BLaER1 (cell line): ENCODE measurements around the gene FAM168B.

ENCODE experiments used
- H3K27ac ChIP-seq: shearing (Covaris generic); formaldehyde crosslinking; 2 replicates; pipeline ENCODE4 v1.8.1; 2022
- H3K27me3 ChIP-seq: shearing (Covaris generic); formaldehyde crosslinking; 2 replicates; pipeline ENCODE4 v1.8.1; 2022
- H3K36me3 ChIP-seq: shearing (Covaris generic); formaldehyde crosslinking; 2 replicates; pipeline ENCODE4 v1.8.1; 2022
- H3K4me1 ChIP-seq: shearing (Covaris generic); formaldehyde crosslinking; 2 replicates; pipeline ENCODE4 v1.8.1; 2022
- H3K4me2 ChIP-seq: shearing (Covaris generic); formaldehyde crosslinking; 2 replicates; pipeline ENCODE4 v1.8.1; 2022
- H3K4me3 ChIP-seq: shearing (Covaris generic); formaldehyde crosslinking; 2 replicates; pipeline ENCODE4 v1.8.1; 2022
- H3K9ac ChIP-seq: shearing (Covaris generic); formaldehyde crosslinking; 2 replicates; pipeline ENCODE4 v1.8.1; 2022
- H3K9me3 ChIP-seq: shearing (Covaris generic); formaldehyde crosslinking; 2 replicates; pipeline ENCODE4 v1.8.1; 2022
- H4K20me1 ChIP-seq: shearing (Covaris generic); formaldehyde crosslinking; 2 replicates; pipeline ENCODE4 v1.8.1; 2022
- Cebpa-rat ChIP-seq: shearing (Covaris generic); IDR thresholded peaks from 2 replicates; pipeline ENCODE4 v1.8.1; 2022

The FAM168B gene, protein sequence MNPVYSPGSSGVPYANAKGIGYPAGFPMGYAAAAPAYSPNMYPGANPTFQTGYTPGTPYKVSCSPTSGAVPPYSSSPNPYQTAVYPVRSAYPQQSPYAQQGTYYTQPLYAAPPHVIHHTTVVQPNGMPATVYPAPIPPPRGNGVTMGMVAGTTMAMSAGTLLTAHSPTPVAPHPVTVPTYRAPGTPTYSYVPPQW

DNA sequence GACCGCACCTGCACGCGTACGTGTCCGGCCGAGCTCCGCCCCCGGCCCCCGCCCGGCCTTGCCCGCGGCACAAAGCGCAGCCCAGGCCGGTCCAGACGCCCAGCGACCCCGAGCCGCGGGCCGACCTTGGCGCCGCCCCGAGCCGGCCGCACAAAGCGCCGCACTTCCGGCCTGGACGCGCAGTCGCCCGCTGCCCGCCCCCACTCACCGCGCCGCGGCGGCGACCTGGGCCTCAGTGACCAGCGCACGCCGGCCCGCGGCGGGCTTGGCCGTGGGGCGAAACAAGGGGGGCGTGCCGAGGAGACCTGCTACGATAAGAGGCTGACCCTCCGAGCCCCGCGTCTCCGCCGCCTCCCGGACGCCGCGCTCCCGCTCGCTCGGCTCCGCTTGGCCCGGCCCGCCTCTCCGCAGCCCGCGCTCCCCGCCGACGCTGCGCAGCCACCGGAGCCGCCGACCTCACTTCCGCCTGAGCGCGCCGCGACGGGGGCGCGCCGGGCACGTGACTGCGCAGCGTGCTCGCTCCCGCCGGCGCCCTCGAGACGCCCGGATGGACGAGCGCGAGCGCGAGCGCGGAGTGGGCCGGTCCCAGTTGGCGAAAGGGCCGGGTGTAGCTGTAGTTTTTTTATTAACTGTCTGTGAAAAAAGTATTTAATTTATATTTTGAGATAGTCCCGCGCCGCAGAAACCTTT lies at the start of gene FAM168B:
TSS of gene FAM168B (minus strand) at position 455 of the 690 bp plus-strand sequence. CDS start 10,814 bp downstream, outside the sequence.
- Histone ChIP-seq H3K9me3 (no peaks in the 10 kb centered on the region), H3K27me3 (no peaks in the 10 kb centered on the region), H3K4me3 (peak within 1 kb of the TSS; percentile 100), H3K27ac (peak within 1 kb of the TSS; percentile 99), H4K20me1 (peaks cover 50% of the 10 kb centered on the region), H3K9ac (peak within 1 kb of the TSS; percentile 98), H3K4me2 (peak within 1 kb of the TSS; percentile 78), H3K4me1 (peaks cover 19% of the 10 kb centered on the region), H3K36me3 (peaks cover 34% of the 10 kb centered on the region)
- TF ChIP-seq Cebpa-rat, result no peak

DNA sequence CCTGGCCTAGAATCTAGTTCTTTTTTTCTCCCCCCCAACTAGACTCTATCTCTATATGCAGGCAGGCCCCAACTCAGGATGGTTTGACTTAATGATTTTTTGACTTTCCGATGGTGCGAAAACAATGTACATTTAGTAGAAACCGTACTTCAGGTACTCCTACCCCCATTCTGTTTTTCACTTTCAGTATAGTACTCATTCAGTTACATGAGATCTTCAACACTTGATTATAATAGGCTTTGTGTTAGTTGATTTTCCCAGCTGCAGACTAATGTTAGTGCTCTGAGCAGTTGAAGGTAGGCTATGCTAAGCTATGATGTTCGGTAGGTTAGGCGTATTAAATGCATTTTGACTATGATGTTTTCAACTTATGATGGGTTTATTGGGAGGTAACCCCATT lies 49.6 kb upstream of the FAM168B start:
- Histone ChIP-seq H3K4me1 (peaks cover 20% of the 10 kb centered on the region), H4K20me1 (peaks cover 75% of the 10 kb centered on the region), H3K4me2 (no peak overlapping the region), H3K4me3 (no peak overlapping the region), H3K9me3 (no peaks in the 10 kb centered on the region), H3K9ac (no peak overlapping the region), H3K36me3 (peaks cover 95% of the 10 kb centered on the region), H3K27ac (no peak overlapping the region), H3K27me3 (no peaks in the 10 kb centered on the region)
- no peak for TF ChIP-seq Cebpa-rat

DNA sequence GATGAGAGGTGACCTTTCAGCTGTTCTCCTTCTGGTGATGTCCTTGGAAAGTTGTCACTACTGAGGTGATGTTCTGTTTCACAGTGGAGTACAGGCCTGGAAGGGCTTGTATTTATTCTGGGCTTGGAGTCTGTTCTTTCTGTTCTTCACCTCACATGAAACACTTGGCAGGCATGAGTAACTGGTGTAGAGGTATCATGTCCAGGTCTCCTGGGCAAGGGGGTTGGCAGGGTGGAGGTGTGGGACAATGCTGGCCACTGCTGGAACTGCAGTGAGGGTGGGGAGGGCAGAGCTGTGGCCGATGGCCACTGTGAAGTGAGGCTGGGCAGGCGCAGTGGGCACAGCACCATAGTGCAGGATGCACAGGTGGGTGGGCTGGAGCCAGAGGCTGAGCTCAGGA lies 47.3 kb upstream of the FAM168B start:
- no peak overlapping the region for H3K4me2 ChIP-seq

DNA sequence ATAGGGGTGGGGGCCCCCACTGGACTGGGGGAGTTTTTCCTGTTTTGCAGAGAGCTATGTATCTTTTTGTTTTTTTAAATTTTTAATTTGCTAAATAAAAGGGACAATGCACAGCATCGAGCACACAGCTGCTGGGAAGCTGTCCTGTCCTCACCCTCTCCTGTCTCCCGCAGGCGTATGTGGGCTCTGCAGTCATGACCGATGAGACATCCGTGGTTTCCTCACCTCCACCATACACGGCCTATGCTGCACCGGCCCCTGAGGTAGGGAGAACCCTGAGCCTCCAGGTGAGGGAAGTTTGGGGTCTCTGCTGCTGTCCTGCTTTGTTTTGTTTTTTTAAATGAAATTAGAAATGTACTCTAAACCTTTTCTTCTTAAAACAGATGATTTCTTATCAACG lies 39.5 kb upstream of the FAM168B start:
- peaks cover 5% of the 10 kb centered on the region for H3K9me3 ChIP-seq
- no peak overlapping the region for H3K9ac ChIP-seq
- H3K36me3 ChIP-seq, result peaks cover 85% of the 10 kb centered on the region

More for the DNA sequence above, 47.3 kb upstream of the FAM168B start:
- peaks cover 10% of the 10 kb centered on the region for H3K4me1 ChIP-seq
- H3K27ac ChIP-seq, result no peak overlapping the region
- TF ChIP-seq Cebpa-rat, result no peak
- peaks cover 84% of the 10 kb centered on the region for H3K36me3 ChIP-seq
- no peak overlapping the region for H3K4me3 ChIP-seq
- no peak overlapping the region for H3K9ac ChIP-seq
- H3K9me3 ChIP-seq, result no peaks in the 10 kb centered on the region
- H3K27me3 ChIP-seq, result no peaks in the 10 kb centered on the region
- H4K20me1 ChIP-seq, result peaks cover 68% of the 10 kb centered on the region

DNA sequence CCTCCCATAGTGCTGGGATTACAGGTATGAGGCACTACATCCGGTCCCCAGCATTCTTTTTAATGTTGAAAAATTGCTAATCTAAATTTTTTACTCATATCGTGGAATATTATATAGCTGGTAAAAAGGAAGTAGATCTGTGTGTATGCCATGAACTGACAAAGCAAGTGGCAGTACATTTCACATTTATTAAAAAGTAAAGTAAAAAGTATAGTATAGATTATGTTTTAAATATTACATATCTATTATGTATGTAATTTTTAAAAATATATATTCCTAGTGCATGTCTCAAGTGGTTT lies 37.0 kb upstream of the FAM168B start:
- Histone ChIP-seq H3K27me3 (no peaks in the 10 kb centered on the region), H4K20me1 (peaks cover 37% of the 10 kb centered on the region), H3K9me3 (peaks cover 5% of the 10 kb centered on the region), H3K4me3 (no peak overlapping the region), H3K36me3 (peaks cover 95% of the 10 kb centered on the region), H3K27ac (no peak overlapping the region), H3K9ac (no peak overlapping the region), H3K4me1 (no peaks in the 10 kb centered on the region), H3K4me2 (no peak overlapping the region)
- TF ChIP-seq Cebpa-rat, result no peak

More for the DNA sequence above, 39.5 kb upstream of the FAM168B start:
- Histone ChIP-seq H3K4me2 (no peak overlapping the region), H4K20me1 (peaks cover 45% of the 10 kb centered on the region), H3K27ac (no peak overlapping the region), H3K4me1 (no peaks in the 10 kb centered on the region), H3K27me3 (no peaks in the 10 kb centered on the region), H3K4me3 (no peak overlapping the region)
- no peak for TF ChIP-seq Cebpa-rat

DNA sequence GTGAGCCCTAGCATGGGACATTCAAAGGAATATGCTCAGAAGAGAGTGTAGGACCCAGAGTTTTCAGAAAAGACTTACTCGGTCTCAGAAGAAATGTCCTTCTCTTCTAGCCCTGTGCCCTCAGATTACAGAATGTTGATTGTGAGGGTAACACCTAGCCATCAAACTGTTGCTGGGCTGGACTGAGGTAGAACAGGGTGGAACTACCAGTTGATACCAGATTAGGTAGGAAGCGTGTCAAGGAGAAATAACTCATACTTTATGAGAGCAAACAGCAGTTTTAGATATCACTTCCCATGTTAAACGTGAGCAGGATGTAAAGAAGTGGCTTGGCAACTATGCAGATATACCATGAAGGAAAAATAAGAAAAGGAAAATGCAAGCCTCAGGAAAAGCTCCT lies 34.7 kb upstream of the FAM168B start:
- peaks cover 5% of the 10 kb centered on the region for H3K9me3 ChIP-seq
- TF ChIP-seq Cebpa-rat, result no peak
- peaks cover 52% of the 10 kb centered on the region for H4K20me1 ChIP-seq
- H3K4me2 ChIP-seq, result no peak overlapping the region
- H3K9ac ChIP-seq, result no peak overlapping the region
- no peak overlapping the region for H3K27ac ChIP-seq
- H3K27me3 ChIP-seq, result no peaks in the 10 kb centered on the region
- no peak overlapping the region for H3K4me3 ChIP-seq
- H3K4me1 ChIP-seq, result no peaks in the 10 kb centered on the region
- peaks cover 96% of the 10 kb centered on the region for H3K36me3 ChIP-seq

DNA sequence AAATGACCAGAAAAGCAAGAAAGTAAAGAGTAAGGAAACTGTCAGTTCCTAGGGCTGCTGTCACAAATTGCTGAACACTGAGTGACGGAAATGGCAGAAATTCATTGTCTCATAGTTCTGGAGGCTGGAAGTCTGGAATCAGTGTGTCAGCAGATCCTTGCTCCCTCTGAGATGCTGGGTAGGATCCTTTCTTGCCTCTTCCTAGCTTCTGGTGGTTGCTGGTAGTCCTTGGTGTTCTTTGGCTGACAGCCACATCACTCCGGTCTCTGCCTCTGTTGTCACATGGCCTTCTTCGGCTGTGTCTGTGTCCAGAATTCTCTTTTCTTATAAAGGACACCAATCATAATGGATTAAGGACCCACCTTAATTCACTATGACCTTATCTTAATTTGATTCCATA lies 33.8 kb upstream of the FAM168B start:
- Histone ChIP-seq H3K4me2 (no peak overlapping the region), H4K20me1 (peaks cover 55% of the 10 kb centered on the region), H3K36me3 (peaks cover 96% of the 10 kb centered on the region), H3K4me1 (no peaks in the 10 kb centered on the region), H3K4me3 (no peak overlapping the region), H3K9me3 (peaks cover 5% of the 10 kb centered on the region), H3K9ac (no peak overlapping the region), H3K27ac (no peak overlapping the region), H3K27me3 (no peaks in the 10 kb centered on the region)
- no peak for TF ChIP-seq Cebpa-rat

DNA sequence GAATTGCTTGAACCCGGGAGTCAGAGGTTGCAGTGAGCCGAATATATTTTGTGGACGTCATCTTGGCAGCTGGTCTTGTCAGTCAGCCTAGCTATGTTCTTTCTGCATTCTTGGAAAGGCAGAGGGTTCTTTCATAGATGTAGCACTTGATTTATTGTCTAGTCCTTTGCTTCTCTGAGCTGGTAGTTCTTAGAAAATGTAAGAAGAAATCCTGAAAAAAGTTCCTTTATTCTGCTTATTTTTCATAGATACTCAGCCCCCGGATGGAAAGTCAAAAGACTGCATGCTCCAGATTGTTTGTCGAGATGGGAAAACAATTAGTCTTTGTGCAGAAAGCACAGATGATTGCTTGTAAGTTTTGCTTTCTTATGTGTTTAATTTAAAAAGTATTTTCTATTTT lies 33.2 kb upstream of the FAM168B start:
- Histone ChIP-seq H3K27ac (no peak overlapping the region), H3K4me3 (no peak overlapping the region), H3K36me3 (peaks cover 97% of the 10 kb centered on the region), H3K9me3 (peaks cover 5% of the 10 kb centered on the region), H3K9ac (no peak overlapping the region), H3K4me1 (no peaks in the 10 kb centered on the region), H3K4me2 (no peak overlapping the region), H3K27me3 (no peaks in the 10 kb centered on the region), H4K20me1 (peaks cover 55% of the 10 kb centered on the region)
- TF ChIP-seq Cebpa-rat, result no peak

DNA sequence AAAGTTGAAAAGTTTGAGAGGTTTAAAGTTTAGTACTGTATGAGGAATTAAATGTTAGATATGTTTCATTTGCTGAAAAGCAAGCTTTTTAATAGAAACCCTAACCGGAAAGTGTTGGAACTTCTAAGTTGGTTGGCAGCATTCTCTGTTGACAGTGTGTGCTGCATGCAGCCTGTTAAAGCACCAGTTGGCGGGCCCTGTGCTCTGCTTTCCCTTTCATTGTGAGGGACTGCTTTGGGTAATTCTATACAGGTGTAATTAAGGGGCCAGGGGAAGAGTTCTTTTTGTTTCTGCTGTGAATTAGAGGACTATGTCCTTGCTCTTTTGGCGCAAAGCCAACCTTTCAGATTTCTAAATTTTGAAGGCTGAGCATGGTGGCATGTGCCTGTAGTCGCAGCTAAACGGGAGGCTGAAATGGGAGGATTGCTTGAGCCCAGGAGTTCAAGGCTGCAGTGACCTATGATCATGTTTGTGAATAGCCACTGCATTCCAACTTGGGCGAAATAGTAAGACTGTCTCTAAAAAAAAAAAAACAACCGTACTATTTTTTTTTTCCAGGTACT lies 32.0 kb upstream of the FAM168B start:
- no peak for TF ChIP-seq Cebpa-rat
- H3K27me3 ChIP-seq, result no peaks in the 10 kb centered on the region
- no peak overlapping the region for H3K9ac ChIP-seq
- H3K4me2 ChIP-seq, result no peak overlapping the region
- peaks cover 5% of the 10 kb centered on the region for H3K9me3 ChIP-seq
- no peak overlapping the region for H3K4me3 ChIP-seq
- peaks cover 97% of the 10 kb centered on the region for H3K36me3 ChIP-seq
- H4K20me1 ChIP-seq, result peaks cover 60% of the 10 kb centered on the region
- H3K27ac ChIP-seq, result no peak overlapping the region
- H3K4me1 ChIP-seq, result no peaks in the 10 kb centered on the region

DNA sequence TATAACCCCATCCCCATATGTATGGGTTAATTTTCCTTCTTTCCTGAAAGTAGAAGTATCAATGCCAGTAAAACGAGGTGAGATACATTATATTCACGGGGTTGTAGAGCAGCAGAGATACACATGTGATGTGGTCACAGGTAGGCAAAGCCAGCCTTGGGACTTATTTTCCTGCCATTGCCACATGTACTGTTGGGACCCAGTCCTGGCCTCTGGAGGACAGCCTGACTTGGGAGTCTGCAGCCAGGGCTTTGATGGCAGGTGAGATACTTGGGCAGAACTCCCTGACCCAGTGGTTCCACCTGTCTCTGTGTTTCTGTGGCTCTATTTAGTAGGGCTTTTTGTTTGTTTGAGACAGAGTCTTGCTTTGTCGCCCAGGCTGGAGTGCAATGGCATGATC lies 29.9 kb upstream of the FAM168B start:
- Histone ChIP-seq H3K36me3 (peaks cover 85% of the 10 kb centered on the region), H3K4me2 (no peak overlapping the region), H4K20me1 (peaks cover 73% of the 10 kb centered on the region), H3K4me1 (no peaks in the 10 kb centered on the region), H3K27me3 (no peaks in the 10 kb centered on the region), H3K9ac (no peak overlapping the region), H3K9me3 (no peaks in the 10 kb centered on the region), H3K4me3 (no peak overlapping the region), H3K27ac (no peak overlapping the region)
- no peak for TF ChIP-seq Cebpa-rat
